AG09319 (cell line): ENCODE measurements around the gene PFDN1.

Experiments used
- DNase-seq: peaks from one replicate; pipeline ENCODE4 v3.0.0-alpha.2; 2010; ENCODE audit warnings: low read depth; ENCODE audit errors: extremely low read depth
- CTCF ChIP-seq: IDR thresholded peaks from 2 replicates; pipeline ENCODE4 v1.5.1; 2011; ENCODE audit warnings: low read depth, mild to moderate bottlenecking, inconsistent platforms, low read length, moderate library complexity

PFDN1 gene

GRCh38 chr5:140338908-140339307 is 36.0 kb upstream of the PFDN1 start:
- TF ChIP-seq CTCF: no peak
- no peak for DNase-seq

GRCh38 chr5:140338336-140338735 is 35.4 kb upstream of the PFDN1 start:
- no peak for TF ChIP-seq CTCF
- DNase-seq: no peak

GRCh38 chr5:140337880-140338279 is 35.0 kb upstream of the PFDN1 start:
- no peak for DNase-seq
- TF ChIP-seq CTCF: no peak

DNA sequence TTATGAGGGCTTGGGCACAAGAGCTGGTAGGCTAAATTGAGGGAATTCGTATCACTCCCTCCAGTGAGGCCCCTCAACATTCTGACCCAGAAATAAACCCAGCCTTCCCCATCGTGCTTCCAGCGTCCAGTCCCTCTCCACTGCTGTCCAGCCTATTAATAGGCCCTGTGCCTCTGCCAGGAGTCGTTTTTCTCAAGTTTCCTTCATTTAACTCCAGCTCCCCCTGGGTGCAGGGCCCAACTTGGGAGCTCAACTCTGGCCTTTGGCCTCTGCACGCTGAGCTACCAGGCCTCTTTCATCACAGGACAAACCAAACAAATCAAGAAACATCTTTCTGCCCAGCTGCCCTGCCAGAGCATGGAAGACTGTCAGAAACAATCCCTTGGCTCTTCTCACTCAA is 33.5 kb upstream of the PFDN1 start:
- no peak for TF ChIP-seq CTCF
- no peak for DNase-seq

DNA sequence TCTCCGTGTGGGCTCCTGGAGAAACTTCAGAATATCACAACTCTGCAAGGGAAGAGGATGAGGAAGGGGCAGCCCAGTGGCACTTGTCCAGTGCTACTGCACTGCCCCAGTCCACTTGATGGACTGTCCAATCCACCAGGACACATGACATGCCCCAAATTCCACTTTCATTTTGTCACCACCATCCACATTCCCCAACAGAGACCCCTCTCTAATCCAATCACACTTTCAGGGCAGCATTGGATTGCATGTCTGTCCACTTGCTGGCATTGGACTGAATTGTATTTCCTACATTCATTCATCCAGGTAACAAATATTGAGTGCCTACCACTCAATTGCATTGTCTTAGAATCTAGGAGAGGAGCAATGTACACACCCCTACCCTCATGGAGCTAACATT is 28.7 kb upstream of the PFDN1 start:
- no peak for TF ChIP-seq CTCF

DNA sequence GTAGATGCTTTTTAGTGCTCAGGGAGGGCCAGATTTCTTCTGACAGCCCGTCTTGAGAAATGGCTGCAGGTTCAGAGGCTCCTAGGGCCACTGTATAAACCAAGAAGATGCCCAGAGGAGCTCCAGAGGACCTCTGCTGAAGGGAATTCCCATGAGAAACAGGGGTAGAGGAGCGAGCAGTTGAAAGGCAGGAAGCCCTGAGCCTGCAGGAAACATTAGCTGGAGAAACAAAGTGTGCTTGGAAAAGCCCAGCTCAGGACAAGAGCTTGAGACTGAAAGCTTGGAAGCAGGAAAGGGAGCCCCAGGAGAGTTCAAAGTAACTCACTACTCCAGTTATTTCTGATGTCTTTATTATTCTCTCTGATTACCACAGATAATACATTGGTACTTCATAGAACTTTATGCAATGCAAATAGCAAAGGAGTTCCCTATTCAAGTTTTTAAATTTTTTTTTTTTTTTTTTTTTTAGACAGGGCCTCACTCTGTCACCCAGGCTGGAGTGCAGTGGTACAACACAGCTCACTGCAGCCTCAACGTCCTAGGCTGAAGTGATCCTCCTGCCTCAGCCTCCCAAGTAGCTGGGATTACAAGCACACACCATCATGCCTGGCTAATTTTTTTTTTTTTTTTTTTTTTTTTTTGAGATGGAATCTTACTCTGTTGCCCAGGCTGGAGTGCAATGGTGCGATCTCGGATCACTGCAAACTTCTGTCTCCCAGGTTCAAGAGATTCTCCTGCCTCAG is 27.0 kb upstream of the PFDN1 start:
- no peak for DNase-seq
- TF ChIP-seq CTCF: no peak

More for the DNA sequence above, 28.7 kb upstream of the PFDN1 start:
- DNase-seq: no peak

- TF ChIP-seq CTCF: no peak
- no peak for DNase-seq
Observed at GRCh38 chr5:140328036-140328764, 25.3 kb upstream of the PFDN1 start.
